Brain microvascular endothelial cell (primary cell): ENCODE results near the gene GPR149.

Source experiments
- DNase-seq: peaks from one replicate; pipeline ENCODE4 v3.0.0-alpha.2; 2020
- H3K27ac ChIP-seq: fragments of 250-450 bp; sonication (Bioruptor Pico); 2 replicates; pipeline ENCODE4 v1.5.1; 2020; ENCODE audit warnings: mild to moderate bottlenecking, moderate library complexity
- H3K27me3 ChIP-seq: fragments of 250-450 bp; sonication (Bioruptor Pico); replicated peaks from 2 replicates; pipeline ENCODE4 v1.5.1; 2020; ENCODE audit warnings: mild to moderate bottlenecking
- H3K36me3 ChIP-seq: fragments of 250-450 bp; sonication (Bioruptor Pico); replicated peaks from 2 replicates; pipeline ENCODE4 v1.5.1; 2020; ENCODE audit warnings: mild to moderate bottlenecking
- H3K4me3 ChIP-seq: 2 replicates; pipeline ENCODE4 v1.5.1; 2011; ENCODE audit warnings: low read depth, mild to moderate bottlenecking, control low read depth, low read length, moderate library complexity
- in situ Hi-C: cut with HindIII; loops from 2 replicates; pipeline ENCODE4 v1.10.0; 2017; ENCODE audit warnings: low sequenced_read_pairs, low pct_ligation_motif_present
- TF ChIP-seq, protein P1 (sequence below): IDR thresholded peaks from 2 replicates; pipeline ENCODE4 v1.5.1; 2011; ENCODE audit warnings: low read depth, mild to moderate bottlenecking, moderate library complexity, low read length, control low read depth, inconsistent platforms; ENCODE audit errors: missing control alignments

The GPR149 gene

GRCh38 chr3:154334973-154335420 is 95.0 kb downstream of the GPR149 start:
- Histone ChIP-seq H3K27me3 (no peaks in the 10 kb centered on the region), H3K4me3 (no peak overlapping the region), H3K27ac (no peak overlapping the region), H3K36me3 (no peaks in the 10 kb centered on the region)
- in situ Hi-C loops = no loop called here
- TF ChIP-seq, protein P1, sequence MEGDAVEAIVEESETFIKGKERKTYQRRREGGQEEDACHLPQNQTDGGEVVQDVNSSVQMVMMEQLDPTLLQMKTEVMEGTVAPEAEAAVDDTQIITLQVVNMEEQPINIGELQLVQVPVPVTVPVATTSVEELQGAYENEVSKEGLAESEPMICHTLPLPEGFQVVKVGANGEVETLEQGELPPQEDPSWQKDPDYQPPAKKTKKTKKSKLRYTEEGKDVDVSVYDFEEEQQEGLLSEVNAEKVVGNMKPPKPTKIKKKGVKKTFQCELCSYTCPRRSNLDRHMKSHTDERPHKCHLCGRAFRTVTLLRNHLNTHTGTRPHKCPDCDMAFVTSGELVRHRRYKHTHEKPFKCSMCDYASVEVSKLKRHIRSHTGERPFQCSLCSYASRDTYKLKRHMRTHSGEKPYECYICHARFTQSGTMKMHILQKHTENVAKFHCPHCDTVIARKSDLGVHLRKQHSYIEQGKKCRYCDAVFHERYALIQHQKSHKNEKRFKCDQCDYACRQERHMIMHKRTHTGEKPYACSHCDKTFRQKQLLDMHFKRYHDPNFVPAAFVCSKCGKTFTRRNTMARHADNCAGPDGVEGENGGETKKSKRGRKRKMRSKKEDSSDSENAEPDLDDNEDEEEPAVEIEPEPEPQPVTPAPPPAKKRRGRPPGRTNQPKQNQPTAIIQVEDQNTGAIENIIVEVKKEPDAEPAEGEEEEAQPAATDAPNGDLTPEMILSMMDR = peak; percentile 47
- DNase-seq = peak; percentile 40

- H3K36me3 ChIP-seq = no peaks in the 10 kb centered on the region
- DNase-seq = no peak
- no peak overlapping the region for H3K27ac ChIP-seq
- H3K27me3 ChIP-seq = no peaks in the 10 kb centered on the region
- TF ChIP-seq, protein P1 = no peak
- no peak overlapping the region for H3K4me3 ChIP-seq
- in situ Hi-C loops = no loop called here
These were observed 102.1 kb downstream of the GPR149 start for GRCh38 chr3:154327871-154328270.

DNA sequence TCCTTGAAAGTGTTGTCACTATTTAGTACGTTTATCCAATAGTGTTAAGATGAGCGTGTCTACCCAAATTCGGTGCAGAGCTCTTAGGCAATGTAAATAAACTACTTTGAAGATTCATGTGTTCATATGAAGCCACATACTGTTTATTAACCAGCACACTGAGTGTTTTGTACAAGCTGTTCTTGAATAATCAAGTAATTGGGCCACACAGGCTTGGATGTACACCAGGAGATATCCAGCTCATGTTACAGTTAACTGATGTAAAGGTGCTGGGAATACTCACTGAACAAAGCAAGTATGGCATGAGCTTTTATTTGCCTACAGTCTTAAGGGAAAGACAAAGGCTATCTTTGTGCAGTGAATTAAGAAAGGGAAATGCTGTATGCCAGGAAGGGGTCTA is 105.1 kb downstream of the GPR149 start:
- H3K36me3 ChIP-seq = no peaks in the 10 kb centered on the region
- H3K4me3 ChIP-seq = peak overlapping the region; percentile 83
- TF ChIP-seq, protein P1 = no peak
- no peak for DNase-seq
- H3K27ac ChIP-seq = no peak overlapping the region
- in situ Hi-C loops = no loop called here
- H3K27me3 ChIP-seq = no peaks in the 10 kb centered on the region

GRCh38 chr3:154323891-154324738 is 105.9 kb downstream of the GPR149 start, which contains the start of gene DHX36:
Gene DHX36 (minus strand): TSS chr3:154324487. CDS start chr3:154324416, 71 bp downstream.
- Histone ChIP-seq H3K27ac (peak within 1 kb of the TSS; percentile 92), H3K36me3 (no peaks in the 10 kb centered on the region), H3K27me3 (no peaks in the 10 kb centered on the region), H3K4me3 (peak within 1 kb of the TSS; percentile 83)
- TF ChIP-seq, protein P1 = peak; percentile 17
- peak; percentile 88 for DNase-seq
- in situ Hi-C loops = no loop called here

DNA sequence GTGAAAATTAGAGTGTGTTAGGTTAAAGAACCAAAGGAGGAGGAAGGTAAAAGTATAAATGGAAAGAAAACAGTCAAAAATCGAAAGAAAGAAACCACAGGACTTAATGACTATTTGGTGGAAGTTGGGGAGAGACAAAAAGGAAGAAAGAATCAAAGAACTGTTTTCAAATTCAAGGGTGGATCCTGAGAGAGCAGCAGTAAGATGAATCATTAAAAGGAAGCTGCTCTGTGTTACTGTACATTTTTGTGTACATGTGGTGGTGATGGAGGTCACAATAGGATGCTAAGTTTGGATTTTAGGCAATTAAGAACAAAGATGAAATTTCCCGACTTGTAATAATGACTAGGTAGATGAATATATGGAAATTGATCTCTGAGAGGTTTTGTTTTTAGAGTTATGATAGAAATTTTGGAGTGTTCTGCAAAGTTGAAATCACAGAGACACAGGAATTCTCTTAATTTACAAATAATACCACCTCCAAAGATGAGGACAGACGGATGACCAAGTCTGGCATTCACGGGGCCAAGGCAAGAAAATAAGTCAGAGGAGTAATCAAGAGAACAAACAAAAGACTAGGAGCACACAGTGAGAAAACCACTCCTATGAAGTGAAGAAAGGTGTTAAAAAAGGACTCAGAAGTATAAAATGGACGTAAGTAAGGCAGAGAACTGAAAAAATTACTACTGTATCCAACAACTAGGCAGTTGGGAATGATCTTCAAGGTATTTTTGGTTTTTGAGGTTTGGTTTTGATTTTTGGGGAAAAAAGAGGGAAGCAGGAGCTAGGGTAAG is 112.8 kb downstream of the GPR149 start:
- H3K27me3 ChIP-seq = no peaks in the 10 kb centered on the region
- in situ Hi-C loops = no loop called here
- H3K27ac ChIP-seq = no peak overlapping the region
- DNase-seq = no peak
- H3K36me3 ChIP-seq = peaks cover 24% of the 10 kb centered on the region
- no peak overlapping the region for H3K4me3 ChIP-seq
- TF ChIP-seq, protein P1 = no peak
